Bronchus fibroblast of lung (primary cell): ENCODE results near the gene ARHGAP45. TPM values are rescaled to one million over a fixed set of nuclear protein-coding genes. Genes with fewer than 3 reads are reported as not detected.

Experiments
- total RNA-seq: library from RNA; depleted of rRNA; stranded (reverse); fragments of >200 nt; gene quantifications from 2 replicates; pipeline ENCODE4 v1.2.3, GENCODE V29; 2015

ARHGAP45 gene
- 0.59 and 2.9 TPM in 2 replicates for total RNA-seq

GRCh38 chr19:1066748-1067340, at the start of gene ARHGAP45:
TSS of gene ARHGAP45 (plus strand) at chr19:1067167. CDS start at chr19:1067406, 239 bp downstream.

GRCh38 chr19:1020868-1021425, 46.0 kb upstream of the ARHGAP45 start, which contains the start of gene TMEM259:
TSS of gene TMEM259 (minus strand) at chr19:1021123. CDS start at chr19:1020996, 127 bp downstream.

GRCh38 chr19:1025960-1026782, 40.8 kb upstream of the ARHGAP45 start, which contains the start of gene CNN2:
TSS of gene CNN2 (plus strand) at chr19:1026608. CDS start at chr19:1026662, 54 bp downstream.

GRCh38 chr19:1039646-1040475, 27.1 kb upstream of the ARHGAP45 start, which contains the start of gene ABCA7:
TSS of gene ABCA7 (plus strand) at chr19:1040107. CDS start at chr19:1041362, 1,255 bp downstream.

GRCh38 chr19:1094978-1095701, 28.2 kb downstream of the ARHGAP45 start, which contains the start of gene POLR2E:
TSS of gene POLR2E (minus strand) at chr19:1095375. CDS start at chr19:1095315, 60 bp downstream.

GRCh38 chr19:1103708-1104310, 36.8 kb downstream of the ARHGAP45 start, which contains the start of gene GPX4:
TSS of gene GPX4 (plus strand) at chr19:1103994. CDS start at chr19:1104044, 50 bp downstream.

Other genes starting within 250 kb of the ARHGAP45 start
- 3.4 and 4.7 TPM in 2 replicates for gene PLPPR3, start 245.2 kb upstream of the ARHGAP45 start, total RNA-seq
- gene AZU1, start 239.3 kb upstream of the ARHGAP45 start, total RNA-seq, result not detected in 2 replicates
- not detected in 2 replicates for gene PRTN3, start 226.2 kb upstream of the ARHGAP45 start, total RNA-seq
- 0.15 and 0.50 TPM in 2 replicates for gene ELANE, start 214.9 kb upstream of the ARHGAP45 start, total RNA-seq
- 7.0 and 7.6 TPM in 2 replicates for gene CFD, start 207.5 kb upstream of the ARHGAP45 start, total RNA-seq
- gene MED16, start 174.0 kb upstream of the ARHGAP45 start, total RNA-seq, result 48.6 and 50.4 TPM in 2 replicates
- not detected in 2 replicates for gene RNU6-9, start 173.7 kb upstream of the ARHGAP45 start, total RNA-seq
- 35.1 and 38.0 TPM in 2 replicates for gene R3HDM4, start 153.9 kb upstream of the ARHGAP45 start, total RNA-seq
- gene KISS1R, start 149.8 kb upstream of the ARHGAP45 start, total RNA-seq, result not detected in 2 replicates
- gene ARID3A, start 141.1 kb upstream of the ARHGAP45 start, total RNA-seq, result 6.7 and 8.7 TPM in 2 replicates
- gene WDR18, start 82.8 kb upstream of the ARHGAP45 start, total RNA-seq, result 80.5 and 86.7 TPM in 2 replicates
- 0.17 and 3.1 TPM in 2 replicates for gene GRIN3B, start 66.7 kb upstream of the ARHGAP45 start, total RNA-seq
- gene TMEM259, start 46.0 kb upstream of the ARHGAP45 start, total RNA-seq, result 115 and 128 TPM in 2 replicates
- not detected in 2 replicates for gene RNU6-2, start 45.6 kb upstream of the ARHGAP45 start, total RNA-seq
- gene CNN2, start 40.6 kb upstream of the ARHGAP45 start, total RNA-seq, result 303 and 326 TPM in 2 replicates
- 2.8 and 3.0 TPM in 2 replicates for gene ABCA7, start 27.1 kb upstream of the ARHGAP45 start, total RNA-seq
- 300 TPM in 2 replicates for gene POLR2E, start 28.2 kb downstream of the ARHGAP45 start, total RNA-seq
- gene GPX4, start 36.8 kb downstream of the ARHGAP45 start, total RNA-seq, result 672 and 674 TPM in 2 replicates
- gene SBNO2, start 107.1 kb downstream of the ARHGAP45 start, total RNA-seq, result 31.4 and 35.2 TPM in 2 replicates
- gene STK11, start 138.6 kb downstream of the ARHGAP45 start, total RNA-seq, result 67.5 and 69.3 TPM in 2 replicates
- gene CBARP, start 170.8 kb downstream of the ARHGAP45 start, total RNA-seq, result 1.8 and 2.9 TPM in 2 replicates
- 103 and 108 TPM in 2 replicates for gene ATP5F1D, start 174.6 kb downstream of the ARHGAP45 start, total RNA-seq
- gene MIDN, start 181.4 kb downstream of the ARHGAP45 start, total RNA-seq, result 18.7 and 19.2 TPM in 2 replicates
- 300 and 305 TPM in 2 replicates for gene CIRBP, start 202.2 kb downstream of the ARHGAP45 start, total RNA-seq
- gene FAM174C, start 208.4 kb downstream of the ARHGAP45 start, total RNA-seq, result 57.2 and 66.0 TPM in 2 replicates
- gene EFNA2, start 218.7 kb downstream of the ARHGAP45 start, total RNA-seq, result not detected in 2 replicates